Esophagus squamous epithelium (tissue), 5 donors: ENCODE results near the gene SLC6A1. TPM values are rescaled to one million over a fixed set of nuclear protein-coding genes. Genes with fewer than 3 reads are reported as not detected.

Experiments used
- DNase-seq: peaks from one replicate; lab custom pipeline; 2025; lab: John Stamatoyannopoulos, UW
- H3K27ac ChIP-seq, 4 donors: fragments of 200-600 bp; sonication (generic); one replicate each; pipeline ENCODE4 v1.5.1; 2016 to 2019; ENCODE audit warnings: mild to moderate bottlenecking in 1 of 4
- H3K27me3 ChIP-seq, 4 donors: fragments of 200-600 bp; sonication (generic); 1 replicate in 3 of 4; 2 replicates in 1 of 4; pipeline versions ENCODE4 v1.5.1 to v1.6.0; 2017 to 2021; ENCODE audit warnings: antibody characterized with exemption in 1 of 4
- H3K36me3 ChIP-seq, 3 donors: fragments of 200-600 bp; sonication (generic); one replicate each; pipeline ENCODE4 v1.5.1; 2016 to 2019
- H3K4me1 ChIP-seq, 3 donors: fragments of 200-600 bp; sonication (generic); one replicate each; pipeline ENCODE4 v1.5.1; 2017 to 2019
- H3K4me3 ChIP-seq, 4 donors: fragments of 200-600 bp; sonication (generic); 1 replicate in 3 of 4; 2 replicates in 1 of 4; pipeline ENCODE4 v1.5.1; 2016 to 2019; ENCODE audit warnings: mild to moderate bottlenecking in 2 of 4, moderate library complexity in 1 of 4
- H3K9me3 ChIP-seq, 3 donors: fragments of 200-600 bp; sonication (generic); one replicate each; pipeline ENCODE4 v1.5.1; 2016 to 2019
- POLR2A ChIP-seq, 4 donors: fragments of 450-650 bp; IDR thresholded peaks; one replicate each; pipeline ENCODE4 v1.6.1; 2017; ENCODE audit warnings: antibody characterized with exemption in 4 of 4, mild to moderate bottlenecking in 4 of 4, moderate library complexity in 3 of 4
- WGBS, 2 donors: methylation state at CpG; one replicate each; pipeline ENCODE4 v1.1.5; 2018; 5-methylcytosine and 5-hydroxymethylcytosine counted together
- intact Hi-C: fragments of 100-400 bp; cut with DNase I; formaldehyde crosslinking; loops from one replicate; pipeline ENCODE4 v1.15.0; 2022
- total RNA-seq, 4 donors: library from RNA; depleted of rRNA; stranded (reverse); fragments of >200 nt; gene quantifications; one replicate each; pipeline ENCODE4 v1.1.0, GENCODE V29; 2016
- TF ChIP-seq, protein P1 (sequence below), 6 experiments: fragments of 450-650 bp in 4 of 6; fragments of 200-600 bp in 2 of 6; sonication (generic) in 2 of 6; IDR thresholded peaks; one replicate each; pipeline ENCODE4 v1.5.1; 2016 to 2019; ENCODE audit warnings: antibody characterized with exemption in 6 of 6, mild to moderate bottlenecking in 4 of 6, moderate library complexity in 4 of 6
- donor health status: DM: yes; HTN: yes; CAD: no.

Gene SLC6A1
- total RNA-seq, 4 donors from 2014 or later: 8.6 to 34.4 (median 22.3) TPM

GRCh38 chr3:10997196-10997595, 4.6 kb downstream of the SLC6A1 start:
- H3K36me3 ChIP-seq: no peaks in the 10 kb centered on the region
- peaks cover 0 to 84% (median 0%) of the 10 kb centered on the region in 4 donors for H3K27me3 ChIP-seq
- WGBS, 2 donors: 92 to 100% methylated on average over 3 of the region's 5 CpGs
- TF ChIP-seq, protein P1, sequence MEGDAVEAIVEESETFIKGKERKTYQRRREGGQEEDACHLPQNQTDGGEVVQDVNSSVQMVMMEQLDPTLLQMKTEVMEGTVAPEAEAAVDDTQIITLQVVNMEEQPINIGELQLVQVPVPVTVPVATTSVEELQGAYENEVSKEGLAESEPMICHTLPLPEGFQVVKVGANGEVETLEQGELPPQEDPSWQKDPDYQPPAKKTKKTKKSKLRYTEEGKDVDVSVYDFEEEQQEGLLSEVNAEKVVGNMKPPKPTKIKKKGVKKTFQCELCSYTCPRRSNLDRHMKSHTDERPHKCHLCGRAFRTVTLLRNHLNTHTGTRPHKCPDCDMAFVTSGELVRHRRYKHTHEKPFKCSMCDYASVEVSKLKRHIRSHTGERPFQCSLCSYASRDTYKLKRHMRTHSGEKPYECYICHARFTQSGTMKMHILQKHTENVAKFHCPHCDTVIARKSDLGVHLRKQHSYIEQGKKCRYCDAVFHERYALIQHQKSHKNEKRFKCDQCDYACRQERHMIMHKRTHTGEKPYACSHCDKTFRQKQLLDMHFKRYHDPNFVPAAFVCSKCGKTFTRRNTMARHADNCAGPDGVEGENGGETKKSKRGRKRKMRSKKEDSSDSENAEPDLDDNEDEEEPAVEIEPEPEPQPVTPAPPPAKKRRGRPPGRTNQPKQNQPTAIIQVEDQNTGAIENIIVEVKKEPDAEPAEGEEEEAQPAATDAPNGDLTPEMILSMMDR (IDR thresholded peaks at IDR 0.05): no peak
- TF ChIP-seq POLR2A (IDR thresholded peaks at IDR 0.05): no peak
- DNase-seq: no peak
- H3K27ac ChIP-seq: no peak overlapping the region
- H3K9me3 ChIP-seq: no peaks in the 10 kb centered on the region
- H3K4me3 ChIP-seq: no peak overlapping the region
- H3K4me1 ChIP-seq: peaks cover 11 to 89% (median 14%) of the 10 kb centered on the region in 3 donors
- intact Hi-C loops: no loop called here

DNA sequence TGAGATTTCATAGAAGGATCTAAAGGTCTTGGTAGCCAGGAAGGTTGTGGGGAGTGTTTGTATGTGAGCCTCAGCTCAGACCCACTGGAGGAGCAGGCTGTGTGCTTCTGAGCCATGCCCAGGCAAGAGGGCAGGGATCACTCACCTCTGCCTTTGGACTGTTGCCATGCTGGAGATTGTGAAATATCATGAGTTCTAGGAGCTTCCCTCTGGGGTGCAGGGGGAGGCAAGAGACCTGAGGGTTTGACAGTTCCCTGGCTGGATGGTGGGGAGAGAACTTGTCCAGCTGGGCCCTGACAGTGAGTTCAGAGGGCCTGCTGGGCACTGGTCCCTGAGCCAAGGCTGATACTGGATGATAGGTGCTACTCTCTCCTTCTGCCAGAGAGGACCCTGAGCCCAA, 6.0 kb downstream of the SLC6A1 start:
- H3K27me3 ChIP-seq: peaks cover 0 to 70% (median 0%) of the 10 kb centered on the region in 4 donors
- no peaks in the 10 kb centered on the region for H3K9me3 ChIP-seq
- no peaks in the 10 kb centered on the region for H3K36me3 ChIP-seq
- no peak for DNase-seq
- intact Hi-C loops: no loop called here
- H3K4me1 ChIP-seq: peaks cover 10 to 92% (median 16%) of the 10 kb centered on the region in 3 donors
- H3K4me3 ChIP-seq: no peak overlapping the region
- peak overlapping the region in 2 of 4 donors; percentile 18 to 65 for H3K27ac ChIP-seq
- TF ChIP-seq, protein P1 (IDR thresholded peaks at IDR 0.05): no peak
- no peak for TF ChIP-seq POLR2A (IDR thresholded peaks at IDR 0.05)

- Histone ChIP-seq H3K27ac (peak overlapping the region in 1 of 4 donors; percentile 65), H3K4me1 (peaks cover 5 to 92% (median 16%) of the 10 kb centered on the region in 3 donors), H3K36me3 (no peaks in the 10 kb centered on the region), H3K4me3 (no peak overlapping the region), H3K9me3 (no peaks in the 10 kb centered on the region), H3K27me3 (peaks cover 0 to 61% (median 0%) of the 10 kb centered on the region in 4 donors)
- DNase-seq: no peak
- TF ChIP-seq, protein P1 (IDR thresholded peaks at IDR 0.05): no peak
- no peak for TF ChIP-seq POLR2A (IDR thresholded peaks at IDR 0.05)
- intact Hi-C loops: no loop called here
- WGBS, 2 donors: 71% methylated on average over 11 of the region's 15 CpGs
Observed at GRCh38 chr3:10999221-11000107, 6.9 kb downstream of the SLC6A1 start.

- no peak for TF ChIP-seq POLR2A (IDR thresholded peaks at IDR 0.05)
- TF ChIP-seq, protein P1 (IDR thresholded peaks at IDR 0.05): no peak
- no peak for DNase-seq
- WGBS, 2 donors: 20 to 46% methylated on average over 2 of the region's 2 CpGs
- Histone ChIP-seq H3K9me3 (no peaks in the 10 kb centered on the region), H3K4me1 (peaks cover 12 to 92% (median 27%) of the 10 kb centered on the region in 3 donors), H3K27ac (no peak overlapping the region), H3K27me3 (peaks cover 0 to 51% (median 0%) of the 10 kb centered on the region in 4 donors), H3K4me3 (no peak overlapping the region), H3K36me3 (no peaks in the 10 kb centered on the region)
- intact Hi-C loops: no loop called here
Observed at GRCh38 chr3:11000528-11000927, 8.0 kb downstream of the SLC6A1 start.

- H3K27me3 ChIP-seq: peaks cover 0 to 45% (median 0%) of the 10 kb centered on the region in 4 donors
- no peak overlapping the region for H3K4me3 ChIP-seq
- TF ChIP-seq, protein P1 (IDR thresholded peaks at IDR 0.05): no peak
- no peak for TF ChIP-seq POLR2A (IDR thresholded peaks at IDR 0.05)
- no peak for DNase-seq
- 46 to 57% methylated on average over 9 to 11 of the region's 11 CpGs for WGBS, 2 donors
- H3K4me1 ChIP-seq: peaks cover 16 to 93% (median 29%) of the 10 kb centered on the region in 3 donors
- H3K36me3 ChIP-seq: no peaks in the 10 kb centered on the region
- H3K9me3 ChIP-seq: no peaks in the 10 kb centered on the region
- peak overlapping the region in 1 of 4 donors; percentile 32 for H3K27ac ChIP-seq
- intact Hi-C loops: no loop called here
Observed at GRCh38 chr3:11001020-11001657, 8.6 kb downstream of the SLC6A1 start.
